HG03469 (cell line): ENCODE data around the gene CDC14B.

Experiments
- ATAC-seq: cut with Tn5 transposase; IDR thresholded peaks from one replicate; pipeline ENCODE4 v1.9.1; 2021; ENCODE audit warnings: mild to moderate bottlenecking, moderate library complexity, moderate number of reproducible peaks; ENCODE audit not compliant: unreplicated experiment

CDC14B gene

DNA sequence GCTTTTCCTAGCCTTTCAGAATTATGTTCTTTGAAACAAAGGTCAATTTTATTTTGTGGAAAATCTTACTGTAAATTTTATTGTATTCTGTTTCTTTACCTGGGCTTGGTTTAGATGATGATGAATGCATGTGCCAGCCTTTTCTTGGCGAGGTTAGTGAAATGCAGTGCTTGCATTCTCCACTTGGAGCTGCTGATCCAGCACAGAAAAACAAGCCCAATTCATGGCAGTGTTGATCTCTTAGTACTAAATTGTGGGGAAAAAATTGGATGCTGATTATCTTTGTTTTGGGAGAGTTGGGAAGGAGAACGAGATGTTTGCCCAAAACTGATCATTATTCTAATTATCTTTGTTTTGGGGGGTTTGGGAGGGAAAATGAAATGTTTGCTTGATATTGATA is 166.0 kb downstream of the CDC14B start:
- ATAC-seq = no peak

DNA sequence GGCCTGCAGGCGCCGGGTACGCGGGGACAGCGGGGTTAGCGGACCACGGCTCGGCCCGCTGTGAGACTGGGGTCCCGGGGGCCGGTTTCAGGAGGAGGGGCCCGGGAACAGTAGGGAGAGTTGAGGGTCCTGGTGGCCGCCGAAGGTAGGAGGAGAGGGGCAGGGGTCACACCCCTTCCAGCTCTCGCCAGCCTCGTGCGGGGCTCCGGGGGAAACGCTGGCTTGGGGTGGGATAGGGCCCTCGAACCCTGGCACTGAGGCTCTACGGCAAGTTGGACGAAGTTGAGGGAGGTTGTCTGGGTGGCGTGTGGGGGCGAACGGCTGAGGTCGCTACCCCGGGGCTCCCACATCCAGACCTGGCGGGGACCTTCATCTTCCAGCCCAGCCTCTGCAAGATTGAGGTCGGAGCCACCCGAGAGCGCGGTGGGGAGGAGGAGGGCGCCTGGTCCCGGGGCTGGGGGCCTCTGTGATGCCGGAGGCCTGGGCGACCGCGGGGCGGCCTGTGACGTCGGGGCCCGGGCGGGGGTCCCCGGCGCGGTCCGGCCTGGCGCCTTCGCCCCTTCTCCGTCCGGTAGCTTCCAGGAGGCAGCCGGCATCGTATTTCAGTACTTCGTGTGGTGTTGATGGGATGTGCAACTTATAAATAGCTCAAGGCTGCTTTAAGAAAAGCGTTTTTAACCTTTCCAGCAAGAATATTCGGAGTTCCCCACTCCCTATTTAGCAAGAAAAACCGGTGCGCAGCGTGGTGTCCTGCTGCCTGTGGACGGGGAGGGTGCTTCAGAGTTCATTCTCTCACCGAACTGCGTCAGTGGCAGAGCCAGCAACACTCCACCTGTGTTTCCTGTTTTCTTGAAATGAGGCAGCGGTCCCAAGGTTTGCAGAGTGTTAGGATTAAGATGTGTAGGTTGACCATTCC is 168.8 kb downstream of the CDC14B start:
- no peak for ATAC-seq
